ENCODE measurements around the gene SYT7.

- TF ChIP-seq CTCF (optimal IDR thresholded peaks at IDR 0.05 in 1 of 3, IDR thresholded peaks at IDR 0.05 in 1 of 3, conservative IDR thresholded peaks at IDR 0.05 in 1 of 3; ENCODE audit: extremely low read depth in 1 of 3, insufficient read depth in 2 of 3, low read length in 3 of 3) (no peak), EZH2 (IDR thresholded peaks at IDR 0.05; ENCODE audit: low read length) (no peak)
Measured at GRCh38 chr11:61613051-61613450, 32.2 kb upstream of the SYT7 start.
